ENCODE measurements around the gene RDH8. TPM values are rescaled to one million over a fixed set of nuclear protein-coding genes. Genes with fewer than 3 reads are reported as not detected.

The RDH8 gene
- total RNA-seq, 1 donor from 2014 or later = not detected

- Mint-ChIP-seq H3K4me3 (ENCODE audit: unreplicated experiment) (no peak overlapping the region), H3K9me3 (ENCODE audit: low read depth) (no peaks in the 10 kb centered on the region), H3K27me3 (ENCODE audit: low read depth) (peaks cover 35% of the 10 kb centered on the region), H3K27ac (ENCODE audit: unreplicated experiment) (no peak overlapping the region), H3K4me1 (ENCODE audit: low read depth) (no peaks in the 10 kb centered on the region), H3K36me3 (ENCODE audit: low read depth) (peaks cover 2% of the 10 kb centered on the region)
- DNase-seq (ENCODE audit: low spot score) = no peak
- no peak for TF ChIP-seq CTCF (IDR thresholded peaks at IDR 0.05)
Observed at GRCh38 chr19:10070730-10071446, 57.6 kb downstream of the RDH8 start.

Small RNAs within 50 kb of the gene (microRNA-seq; reads per million reads assigned to microRNA genes)
- gene MIR5589 (ENCODE audit: borderline number of aligned reads) = not detected

Other genes starting within 250 kb of the RDH8 start
- 18.8 to 20.3 TPM (median 19.4 TPM) in 3 replicates for gene ZNF846, start 244.7 kb upstream of the RDH8 start, total RNA-seq
- gene FBXL12, start 194.4 kb upstream of the RDH8 start, total RNA-seq = 24.2 to 27.8 TPM (median 26.7 TPM) in 3 replicates
- 265 to 294 TPM (median 265 TPM) in 3 replicates for gene UBL5, start 185.6 kb upstream of the RDH8 start, total RNA-seq
- gene PIN1, start 178.2 kb upstream of the RDH8 start, total RNA-seq = 64.5 to 78.4 TPM (median 65.5 TPM) in 3 replicates
- gene OLFM2, start 77.0 kb upstream of the RDH8 start, total RNA-seq = 51.0 to 68.8 TPM (median 67.9 TPM) in 3 replicates
- gene COL5A3, start 3.0 kb upstream of the RDH8 start, total RNA-seq = 24.8 to 65.9 TPM (median 63.6 TPM) in 3 replicates
- 15.8 to 21.8 TPM (median 19.9 TPM) in 3 replicates for gene SHFL, start 72.8 kb downstream of the RDH8 start, total RNA-seq
- gene ANGPTL6, start 89.2 kb downstream of the RDH8 start, total RNA-seq = 0.45 to 0.46 TPM in 2 of 3 replicates, not detected in the other
- gene PPAN, start 92.9 kb downstream of the RDH8 start, total RNA-seq = 28.2 to 33.1 TPM (median 31.0 TPM) in 3 replicates
- gene P2RY11, start 98.2 kb downstream of the RDH8 start, total RNA-seq = 9.5 to 13.5 TPM (median 10.4 TPM) in 3 replicates
- 145 to 149 TPM (median 146 TPM) in 3 replicates for gene EIF3G, start 106.4 kb downstream of the RDH8 start, total RNA-seq
- 46.1 to 90.2 TPM (median 47.8 TPM) in 3 replicates for gene DNMT1, start 181.5 kb downstream of the RDH8 start, total RNA-seq
- gene S1PR2, start 217.8 kb downstream of the RDH8 start, total RNA-seq = 4.7 to 13.4 TPM (median 12.0 TPM) in 3 replicates
- gene MRPL4, start 238.7 kb downstream of the RDH8 start, total RNA-seq = 39.4 to 46.1 TPM (median 39.6 TPM) in 3 replicates

Measured in chondrocyte (in vitro differentiated cells).